ENCODE measurements around the gene GRM7.

GRM7 gene

DNA sequence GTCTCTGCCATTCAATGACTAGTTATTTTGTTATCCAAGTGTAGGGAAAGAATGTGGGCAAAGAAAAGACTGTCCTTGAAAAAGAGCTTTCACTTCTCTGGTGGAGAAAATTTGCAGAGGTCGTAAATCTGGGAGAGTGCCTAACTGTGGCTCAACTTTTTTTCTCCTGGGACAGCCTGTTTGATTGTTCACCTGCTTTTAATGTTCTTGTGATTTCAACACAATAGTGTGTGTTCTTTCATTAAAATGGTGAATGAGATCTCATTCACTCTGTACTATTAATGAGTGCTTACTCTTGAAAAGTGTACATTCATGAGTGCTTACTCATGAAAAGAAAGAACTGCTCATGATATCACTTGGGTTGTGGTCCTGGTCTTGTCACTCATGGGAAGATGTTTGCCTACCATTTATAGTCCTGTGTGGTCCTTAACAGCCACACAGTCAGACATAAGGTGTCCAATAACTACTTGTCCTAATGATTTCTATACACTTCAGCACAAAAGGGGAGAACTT, 567.3 kb downstream of the GRM7 start:
- CTCF ChIA-PET, result interaction anchor here (1.2 kb wide), 1 partner anchor 142 kb away, joined by 3 read pairs; no protein-coding TSS in a partner anchor
- POLR2A ChIA-PET, result interaction anchor here (0.7 kb wide), 1 partner anchor 107 kb away, joined by 5 read pairs; no protein-coding TSS in a partner anchor
- H3K4me3 ChIP-seq (ENCODE audit: control insufficient read depth in 1 of 7, extremely low read depth in 1 of 7, insufficient read depth in 4 of 7, low read depth in 2 of 7, low read length in 6 of 7), result no peak overlapping the region

DNA sequence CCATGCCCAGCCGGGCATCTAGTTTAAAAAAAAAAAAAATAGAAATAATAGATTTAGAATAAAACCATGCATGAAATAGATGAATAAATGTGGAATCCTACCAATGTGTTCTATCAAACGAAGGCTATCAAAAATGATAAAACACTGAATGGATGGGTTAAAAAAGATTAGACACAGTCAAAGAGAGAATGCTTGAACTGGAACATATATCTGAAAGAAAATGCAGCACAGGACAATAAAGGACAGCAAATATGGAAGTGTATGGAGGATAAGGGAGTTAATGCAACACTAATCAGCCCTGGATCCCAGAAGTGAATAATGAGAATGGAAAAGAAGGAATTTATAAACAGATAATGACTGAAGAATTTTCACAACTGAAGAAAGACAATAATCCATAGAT, 571.7 kb downstream of the GRM7 start:
- ChIA-PET POLR2A (no interaction called here), CTCF (no interaction called here)
- 100% methylated on average over 1 of the region's 2 CpGs for WGBS (ENCODE audit: insufficient coverage)
- H3K27ac ChIP-seq (ENCODE audit: insufficient read depth in 1 of 2, low read depth in 1 of 2, low read length in 2 of 2, poor library complexity in 1 of 2, severe bottlenecking in 2 of 2), result no peak overlapping the region
- no peak overlapping the region for H3K4me3 ChIP-seq (ENCODE audit: control insufficient read depth in 1 of 7, extremely low read depth in 1 of 7, insufficient read depth in 4 of 7, low read depth in 2 of 7, low read length in 6 of 7)
- DNase-seq, result no peak
- H3K27me3 ChIP-seq (replicated peaks in 2 of 5; ENCODE audit: control insufficient read depth in 4 of 5, insufficient read depth in 5 of 5, low read length in 4 of 5), result no peaks in the 10 kb centered on the region
- peaks cover 0 to 12% (median 6%) of the 10 kb centered on the region in 5 experiments for H3K9me3 ChIP-seq (ENCODE audit: control extremely low read depth in 1 of 5, control insufficient read depth in 4 of 5, insufficient read depth in 2 of 5, low read depth in 1 of 5, low read length in 4 of 5)
- no peaks in the 10 kb centered on the region for H3K36me3 ChIP-seq (ENCODE audit: control insufficient read depth in 4 of 4, insufficient read depth in 4 of 4, low read length in 3 of 4)
- H3K4me1 ChIP-seq (ENCODE audit: control extremely low read depth in 1 of 4, control insufficient read depth in 4 of 4, insufficient read depth in 4 of 4, low read length in 3 of 4), result peaks cover 0 to 3% (median 0%) of the 10 kb centered on the region in 4 experiments

More for the DNA sequence above, 567.3 kb downstream of the GRM7 start:
- no peaks in the 10 kb centered on the region for H3K36me3 ChIP-seq (ENCODE audit: control insufficient read depth in 4 of 4, insufficient read depth in 4 of 4, low read length in 3 of 4)
- no peak overlapping the region for H3K27ac ChIP-seq (ENCODE audit: insufficient read depth in 1 of 2, low read depth in 1 of 2, low read length in 2 of 2, poor library complexity in 1 of 2, severe bottlenecking in 2 of 2)
- DNase-seq, result no peak
- no peaks in the 10 kb centered on the region for H3K27me3 ChIP-seq (replicated peaks in 2 of 5; ENCODE audit: control insufficient read depth in 4 of 5, insufficient read depth in 5 of 5, low read length in 4 of 5)
- 100% methylated on average over 1 of the region's 1 CpG for WGBS (ENCODE audit: insufficient coverage)
- peaks cover 0 to 7% (median 4%) of the 10 kb centered on the region in 5 experiments for H3K9me3 ChIP-seq (ENCODE audit: control extremely low read depth in 1 of 5, control insufficient read depth in 4 of 5, insufficient read depth in 2 of 5, low read depth in 1 of 5, low read length in 4 of 5)
- H3K4me1 ChIP-seq (ENCODE audit: control extremely low read depth in 1 of 4, control insufficient read depth in 4 of 4, insufficient read depth in 4 of 4, low read length in 3 of 4), result no peaks in the 10 kb centered on the region

DNA sequence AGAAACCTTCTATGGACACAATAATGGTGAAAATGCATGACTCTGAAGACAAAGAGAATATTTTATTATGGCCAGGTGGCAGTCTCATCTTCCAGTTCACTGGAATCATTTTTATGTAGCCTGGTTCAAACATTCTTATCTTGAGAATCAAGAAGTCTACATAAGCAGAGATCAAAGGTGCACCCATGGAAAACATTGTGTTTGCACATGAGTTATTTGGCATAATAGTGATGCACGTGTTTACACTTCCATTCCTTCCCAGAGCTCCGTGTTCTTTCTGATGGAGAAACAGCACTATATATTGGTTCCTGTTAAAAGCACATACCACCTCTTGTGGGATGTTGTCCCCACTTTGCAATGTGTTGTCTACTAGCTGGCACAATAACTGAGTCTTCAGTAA, 572.2 kb downstream of the GRM7 start:
- WGBS (ENCODE audit: insufficient coverage), result 100% methylated on average over 2 of the region's 2 CpGs
- CTCF ChIA-PET, result no interaction called here
- POLR2A ChIA-PET, result no interaction called here
- Histone ChIP-seq H3K9me3 (ENCODE audit: control extremely low read depth in 1 of 5, control insufficient read depth in 4 of 5, insufficient read depth in 2 of 5, low read depth in 1 of 5, low read length in 4 of 5) (peaks cover 0 to 12% (median 6%) of the 10 kb centered on the region in 5 experiments), H3K27me3 (replicated peaks in 2 of 5; ENCODE audit: control insufficient read depth in 4 of 5, insufficient read depth in 5 of 5, low read length in 4 of 5) (no peaks in the 10 kb centered on the region), H3K27ac (ENCODE audit: insufficient read depth in 1 of 2, low read depth in 1 of 2, low read length in 2 of 2, poor library complexity in 1 of 2, severe bottlenecking in 2 of 2) (no peak overlapping the region), H3K4me1 (ENCODE audit: control extremely low read depth in 1 of 4, control insufficient read depth in 4 of 4, insufficient read depth in 4 of 4, low read length in 3 of 4) (peaks cover 0 to 3% (median 0%) of the 10 kb centered on the region in 4 experiments), H3K36me3 (ENCODE audit: control insufficient read depth in 4 of 4, insufficient read depth in 4 of 4, low read length in 3 of 4) (no peaks in the 10 kb centered on the region), H3K4me3 (ENCODE audit: control insufficient read depth in 1 of 7, extremely low read depth in 1 of 7, insufficient read depth in 4 of 7, low read depth in 2 of 7, low read length in 6 of 7) (no peak overlapping the region)
- DNase-seq, result no peak

- 100% methylated on average over 1 of the region's 1 CpG for WGBS (ENCODE audit: insufficient coverage)
- Histone ChIP-seq H3K27me3 (replicated peaks in 2 of 5; ENCODE audit: control insufficient read depth in 4 of 5, insufficient read depth in 5 of 5, low read length in 4 of 5) (no peaks in the 10 kb centered on the region), H3K4me1 (ENCODE audit: control extremely low read depth in 1 of 4, control insufficient read depth in 4 of 4, insufficient read depth in 4 of 4, low read length in 3 of 4) (peaks cover 0 to 3% (median 0%) of the 10 kb centered on the region in 4 experiments), H3K4me3 (ENCODE audit: control insufficient read depth in 1 of 7, extremely low read depth in 1 of 7, insufficient read depth in 4 of 7, low read depth in 2 of 7, low read length in 6 of 7) (no peak overlapping the region), H3K27ac (ENCODE audit: insufficient read depth in 1 of 2, low read depth in 1 of 2, low read length in 2 of 2, poor library complexity in 1 of 2, severe bottlenecking in 2 of 2) (no peak overlapping the region), H3K9me3 (ENCODE audit: control extremely low read depth in 1 of 5, control insufficient read depth in 4 of 5, insufficient read depth in 2 of 5, low read depth in 1 of 5, low read length in 4 of 5) (peaks cover 0 to 13% (median 6%) of the 10 kb centered on the region in 5 experiments), H3K36me3 (ENCODE audit: control insufficient read depth in 4 of 4, insufficient read depth in 4 of 4, low read length in 3 of 4) (no peaks in the 10 kb centered on the region)
- ChIA-PET CTCF (no interaction called here), POLR2A (no interaction called here)
- peak in 2 of 3 donors; percentile 28 to 49 for DNase-seq
These were observed 575.6 kb downstream of the GRM7 start for GRCh38 chr3:7436542-7436941.

- ChIA-PET POLR2A (no interaction called here), CTCF (interaction anchor here (0.7 kb wide), 1 partner anchor 122 kb away, joined by 3 read pairs; no protein-coding TSS in a partner anchor)
- peaks cover 0 to 3% (median 0%) of the 10 kb centered on the region in 4 experiments for H3K4me1 ChIP-seq (ENCODE audit: control extremely low read depth in 1 of 4, control insufficient read depth in 4 of 4, insufficient read depth in 4 of 4, low read length in 3 of 4)
- no peaks in the 10 kb centered on the region for H3K27me3 ChIP-seq (replicated peaks in 2 of 5; ENCODE audit: control insufficient read depth in 4 of 5, insufficient read depth in 5 of 5, low read length in 4 of 5)
- DNase-seq, result peak in 2 of 3 donors; percentile 5 to 38
- H3K4me3 ChIP-seq (ENCODE audit: control insufficient read depth in 1 of 7, extremely low read depth in 1 of 7, insufficient read depth in 4 of 7, low read depth in 2 of 7, low read length in 6 of 7), result no peak overlapping the region
- H3K27ac ChIP-seq (ENCODE audit: insufficient read depth in 1 of 2, low read depth in 1 of 2, low read length in 2 of 2, poor library complexity in 1 of 2, severe bottlenecking in 2 of 2), result no peak overlapping the region
- H3K36me3 ChIP-seq (ENCODE audit: control insufficient read depth in 4 of 4, insufficient read depth in 4 of 4, low read length in 3 of 4), result no peaks in the 10 kb centered on the region
- H3K9me3 ChIP-seq (ENCODE audit: control extremely low read depth in 1 of 5, control insufficient read depth in 4 of 5, insufficient read depth in 2 of 5, low read depth in 1 of 5, low read length in 4 of 5), result peaks cover 0 to 14% (median 6%) of the 10 kb centered on the region in 5 experiments
- WGBS (ENCODE audit: insufficient coverage), result no CpG with 5 or more reads among the region's 1 CpG
These were observed 576.3 kb downstream of the GRM7 start for GRCh38 chr3:7437231-7437630.

GRCh38 chr3:7439101-7439680, 578.3 kb downstream of the GRM7 start:
- CTCF ChIA-PET, result no interaction called here
- Histone ChIP-seq H3K4me3 (ENCODE audit: control insufficient read depth in 1 of 7, extremely low read depth in 1 of 7, insufficient read depth in 4 of 7, low read depth in 2 of 7, low read length in 6 of 7) (no peak overlapping the region), H3K27me3 (replicated peaks in 2 of 5; ENCODE audit: control insufficient read depth in 4 of 5, insufficient read depth in 5 of 5, low read length in 4 of 5) (no peaks in the 10 kb centered on the region), H3K9me3 (ENCODE audit: control extremely low read depth in 1 of 5, control insufficient read depth in 4 of 5, insufficient read depth in 2 of 5, low read depth in 1 of 5, low read length in 4 of 5) (peaks cover 0 to 4% (median 0%) of the 10 kb centered on the region in 5 experiments), H3K36me3 (ENCODE audit: control insufficient read depth in 4 of 4, insufficient read depth in 4 of 4, low read length in 3 of 4) (no peaks in the 10 kb centered on the region), H3K27ac (ENCODE audit: insufficient read depth in 1 of 2, low read depth in 1 of 2, low read length in 2 of 2, poor library complexity in 1 of 2, severe bottlenecking in 2 of 2) (no peak overlapping the region), H3K4me1 (ENCODE audit: control extremely low read depth in 1 of 4, control insufficient read depth in 4 of 4, insufficient read depth in 4 of 4, low read length in 3 of 4) (peaks cover 0 to 3% (median 0%) of the 10 kb centered on the region in 4 experiments)
- POLR2A ChIA-PET, result no interaction called here
- peak in 1 of 3 donors; percentile 6 for DNase-seq
- 85% methylated on average over 4 of the region's 4 CpGs for WGBS (ENCODE audit: insufficient coverage)

- POLR2A ChIA-PET, result no interaction called here
These were observed 584.0 kb downstream of the GRM7 start for GRCh38 chr3:7444886-7445285.

More at GRCh38 chr3:7444886-7445285, 584.0 kb downstream of the GRM7 start:
- WGBS (ENCODE audit: insufficient coverage), result 24% methylated on average over 3 of the region's 4 CpGs
- H3K36me3 ChIP-seq (ENCODE audit: control insufficient read depth in 4 of 4, insufficient read depth in 4 of 4, low read length in 3 of 4), result no peaks in the 10 kb centered on the region
- no peaks in the 10 kb centered on the region for H3K27me3 ChIP-seq (replicated peaks in 2 of 5; ENCODE audit: control insufficient read depth in 4 of 5, insufficient read depth in 5 of 5, low read length in 4 of 5)
- CTCF ChIA-PET, result no interaction called here
- DNase-seq, result no peak
- no peak overlapping the region for H3K4me3 ChIP-seq (ENCODE audit: control insufficient read depth in 1 of 7, extremely low read depth in 1 of 7, insufficient read depth in 4 of 7, low read depth in 2 of 7, low read length in 6 of 7)
- H3K27ac ChIP-seq (ENCODE audit: insufficient read depth in 1 of 2, low read depth in 1 of 2, low read length in 2 of 2, poor library complexity in 1 of 2, severe bottlenecking in 2 of 2), result no peak overlapping the region
- peaks cover 0 to 2% (median 0%) of the 10 kb centered on the region in 5 experiments for H3K9me3 ChIP-seq (ENCODE audit: control extremely low read depth in 1 of 5, control insufficient read depth in 4 of 5, insufficient read depth in 2 of 5, low read depth in 1 of 5, low read length in 4 of 5)
- no peaks in the 10 kb centered on the region for H3K4me1 ChIP-seq (ENCODE audit: control extremely low read depth in 1 of 4, control insufficient read depth in 4 of 4, insufficient read depth in 4 of 4, low read length in 3 of 4)
